OCI-LY7 (cell line): Measurements from ENCODE around the gene LIPC. TPM values are rescaled to one million over a fixed set of nuclear protein-coding genes. Genes with fewer than 3 reads are reported as not detected.

ENCODE experiments used
- BruUV-seq: library from RNA; stranded (reverse); fragments of 400-500 nt; replicated peaks from 2 replicates; lab custom pipeline; 2021; lab: Mats Ljungman, UMichigan
- CTCF ChIA-PET: fragments of 300-600 bp; sonication (Branson Sonifier 250); formaldehyde crosslinking; loops from one replicate; lab custom pipeline; 2022; ENCODE audit warnings: antibody characterized with exemption; ENCODE audit not compliant: unreplicated experiment; lab: Charles Lee
- POLR2A ChIA-PET: fragments of 300-600 bp; sonication (Branson Sonifier 250); formaldehyde crosslinking; loops from one replicate; lab custom pipeline; 2022; ENCODE audit warnings: antibody characterized with exemption; lab: Charles Lee
- DNase-seq: peaks from one replicate; pipeline ENCODE4 v3.0.0-alpha.2; 2015; ENCODE audit warnings: low spot score
- H2AFZ ChIP-seq: fragments of 200-600 bp; sonication (generic), shearing (Covaris generic); 2 replicates; pipeline ENCODE4 v1.6.1; 2014; ENCODE audit warnings: mild to moderate bottlenecking, antibody characterized with exemption, low read length, moderate library complexity
- H3K27ac ChIP-seq: fragments of 200-600 bp; sonication (generic); 2 replicates; pipeline ENCODE4 v1.5.1; 2014; ENCODE audit warnings: mixed run types, low read depth, mild to moderate bottlenecking, moderate library complexity, low read length, inconsistent platforms; ENCODE audit not compliant: poor library complexity, severe bottlenecking
- H3K36me3 ChIP-seq: fragments of 200-600 bp; sonication (generic); 2 replicates; pipeline ENCODE4 v1.6.1; 2014; ENCODE audit warnings: mild to moderate bottlenecking, antibody characterized with exemption, low read length, moderate library complexity, mixed read lengths; ENCODE audit not compliant: insufficient read depth
- H3K4me1 ChIP-seq: fragments of 200-600 bp; sonication (generic); 2 replicates; pipeline ENCODE4 v1.5.1; 2014; ENCODE audit warnings: mild to moderate bottlenecking, low read length; ENCODE audit not compliant: insufficient read depth, poor library complexity, severe bottlenecking
- H3K4me2 ChIP-seq: fragments of 200-600 bp; sonication (generic); 2 replicates; pipeline ENCODE4 v1.6.1; 2014; ENCODE audit warnings: mild to moderate bottlenecking, low read length
- H3K4me3 ChIP-seq: fragments of 200-600 bp; sonication (generic); 2 replicates; pipeline ENCODE4 v1.5.1; 2014; ENCODE audit warnings: mild to moderate bottlenecking, low read depth, low read length; ENCODE audit not compliant: poor library complexity, severe bottlenecking
- H3K79me2 ChIP-seq: fragments of 200-600 bp; sonication (generic); 2 replicates; pipeline ENCODE4 v1.6.1; 2016; ENCODE audit warnings: low read depth, mild to moderate bottlenecking, low read length, moderate library complexity, mixed read lengths; ENCODE audit not compliant: insufficient read depth
- H3K9me2 ChIP-seq: fragments of 200-600 bp; sonication (generic); 2 replicates; pipeline ENCODE4 v1.6.1; 2016; ENCODE audit warnings: mild to moderate bottlenecking, low read length, mixed read lengths; ENCODE audit not compliant: insufficient read depth
- H3K9me3 ChIP-seq: fragments of 200-600 bp; sonication (generic); 2 replicates; pipeline ENCODE4 v1.6.1; 2014; ENCODE audit warnings: mild to moderate bottlenecking, mixed run types, low read length, mixed read lengths
- H4K20me1 ChIP-seq: fragments of 200-600 bp; sonication (generic); 2 replicates; pipeline ENCODE4 v1.6.1; 2014; ENCODE audit warnings: mild to moderate bottlenecking, antibody characterized with exemption, low read length, moderate library complexity, mixed read lengths; ENCODE audit not compliant: insufficient read depth
- CTCF ChIP-seq: fragments of 200-600 bp; sonication (generic); conservative IDR thresholded peaks from 2 replicates; pipeline ENCODE4 v1.5.1; 2014; ENCODE audit warnings: mild to moderate bottlenecking, antibody characterized with exemption, low read length, moderate library complexity, mixed read lengths
- EZH2phosphoT487 ChIP-seq: fragments of 200-600 bp; sonication (generic); IDR thresholded peaks from 2 replicates; pipeline ENCODE4 v1.6.1; 2018; ENCODE audit warnings: low read depth, borderline replicate concordance, mild to moderate bottlenecking, mixed run types, antibody characterized with exemption, low read length, moderate library complexity, mixed read lengths
- intact Hi-C: fragments of 100-400 bp; cut with micrococcal nuclease; formaldehyde crosslinking; loops from one replicate; pipeline ENCODE4 v1.10.0; 2022; ENCODE audit not compliant: unreplicated experiment
- total RNA-seq, 2 experiments: library from RNA; depleted of rRNA in 1 of 2; stranded (reverse); fragments of >200 nt in 1 of 2; shearing (Covaris generic) in 1 of 2; gene quantifications; 2 replicates each; pipeline ENCODE4 v1.2.3, GENCODE V29; 2014 to 2022

Gene LIPC
- total RNA-seq, 2 experiments from 2014 or later = 0.50 TPM; not detected in 1

DNA sequence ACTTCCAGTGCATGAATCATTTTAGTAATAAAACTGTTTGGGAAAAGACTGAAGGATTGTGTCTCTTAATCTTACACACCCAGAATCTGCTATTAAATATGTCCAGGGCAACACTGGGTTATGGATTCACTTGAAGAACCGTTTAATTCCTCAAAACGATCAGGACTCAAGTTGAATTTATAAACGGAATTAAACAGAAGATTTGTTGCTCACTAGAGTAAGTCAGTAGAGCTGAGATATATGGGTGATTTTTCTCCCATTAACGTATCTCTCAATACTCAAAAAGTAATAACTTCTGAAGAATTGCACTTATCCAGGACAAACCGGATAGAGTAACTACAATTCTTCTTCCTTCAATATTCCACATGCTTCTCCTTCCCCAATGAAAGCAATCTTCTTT, 41.1 kb upstream of the LIPC start:
- ChIA-PET CTCF (no interaction called here), POLR2A (no interaction called here)
- no peak for TF ChIP-seq CTCF
- TF ChIP-seq EZH2phosphoT487 = no peak
- Histone ChIP-seq H3K27ac (no peak overlapping the region), H4K20me1 (no peaks in the 10 kb centered on the region), H3K36me3 (no peaks in the 10 kb centered on the region), H3K4me3 (no peak overlapping the region), H2AFZ (no peak overlapping the region), H3K4me1 (no peaks in the 10 kb centered on the region), H3K4me2 (no peak overlapping the region), H3K9me3 (no peaks in the 10 kb centered on the region), H3K9me2 (no peaks in the 10 kb centered on the region), H3K79me2 (no peaks in the 10 kb centered on the region)
- no TSS peak for BruUV-seq
- DNase-seq = no peak
- intact Hi-C loops = no loop called here

DNA sequence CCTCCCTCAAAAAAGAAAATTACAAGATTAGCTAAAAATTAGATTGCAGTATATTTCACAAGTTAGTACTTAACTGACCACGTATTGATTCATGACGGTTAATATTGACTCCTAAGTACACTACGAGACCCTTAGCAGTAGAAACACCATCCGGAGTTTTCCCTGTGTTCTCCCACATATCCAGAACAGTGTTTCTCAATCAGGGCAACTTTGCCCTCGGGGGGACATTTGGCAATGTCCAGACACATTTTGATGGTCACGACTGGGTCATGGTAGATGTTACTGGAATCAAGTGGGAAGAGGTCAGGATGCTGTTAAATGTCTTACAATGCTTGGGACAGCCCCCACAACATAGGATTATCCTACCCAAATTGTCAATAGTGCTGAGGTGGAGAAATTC, 40.7 kb upstream of the LIPC start:
- no peaks in the 10 kb centered on the region for H3K79me2 ChIP-seq
- no peaks in the 10 kb centered on the region for H3K9me2 ChIP-seq
- BruUV-seq = no TSS peak
- ChIA-PET CTCF (no interaction called here), POLR2A (no interaction called here)
- no peak overlapping the region for H2AFZ ChIP-seq
- no peak overlapping the region for H3K4me3 ChIP-seq
- TF ChIP-seq EZH2phosphoT487 (no peak), CTCF (no peak)
- H3K36me3 ChIP-seq = no peaks in the 10 kb centered on the region
- H3K4me1 ChIP-seq = no peaks in the 10 kb centered on the region
- H3K9me3 ChIP-seq = no peaks in the 10 kb centered on the region
- no peak overlapping the region for H3K27ac ChIP-seq
- no peaks in the 10 kb centered on the region for H4K20me1 ChIP-seq
- DNase-seq = no peak
- intact Hi-C loops = no loop called here
- no peak overlapping the region for H3K4me2 ChIP-seq

DNA sequence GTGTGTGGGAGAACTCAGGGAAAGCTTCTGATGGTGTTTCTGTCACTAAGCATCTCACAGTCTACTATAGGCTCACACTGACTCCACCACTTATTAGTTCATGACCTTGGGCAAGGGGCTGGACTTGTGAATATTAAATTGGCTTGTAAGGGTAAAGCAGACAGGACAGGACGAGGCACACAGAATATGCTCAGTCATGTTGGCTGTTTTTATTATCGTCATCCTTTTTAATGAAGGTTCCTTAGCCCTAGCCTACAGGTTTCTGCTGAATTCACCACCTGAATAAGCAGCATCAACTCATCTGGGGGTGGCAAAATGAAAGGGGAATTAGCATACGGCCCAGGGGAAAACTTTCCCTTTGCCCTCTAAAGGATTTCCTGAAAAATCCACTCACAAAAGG, 39.6 kb upstream of the LIPC start:
- ChIA-PET POLR2A (no interaction called here), CTCF (no interaction called here)
- intact Hi-C loops = no loop called here
- Histone ChIP-seq H3K4me1 (no peaks in the 10 kb centered on the region), H3K36me3 (no peaks in the 10 kb centered on the region), H3K9me3 (no peaks in the 10 kb centered on the region), H3K9me2 (no peaks in the 10 kb centered on the region), H3K79me2 (no peaks in the 10 kb centered on the region), H3K4me2 (no peak overlapping the region), H4K20me1 (no peaks in the 10 kb centered on the region), H3K27ac (no peak overlapping the region), H2AFZ (no peak overlapping the region), H3K4me3 (no peak overlapping the region)
- BruUV-seq = no TSS peak
- DNase-seq = no peak
- TF ChIP-seq EZH2phosphoT487 (no peak), CTCF (no peak)
